Rectal smooth muscle tissue (tissue), 1 donor: ENCODE measurements around the gene ZNF425.

Source experiments
- H3K27ac ChIP-seq: one replicate; pipeline ENCODE4 v1.7.0; 2013; ENCODE audit warnings: low read depth, low read length, inconsistent platforms
- H3K27me3 ChIP-seq: one replicate; pipeline ENCODE4 v1.7.0; 2013; ENCODE audit warnings: low read length; ENCODE audit not compliant: control insufficient read depth, insufficient read depth
- H3K36me3 ChIP-seq: one replicate; pipeline ENCODE4 v1.7.0; 2013; ENCODE audit warnings: low read length; ENCODE audit not compliant: control insufficient read depth, insufficient read depth
- H3K4me1 ChIP-seq: one replicate; pipeline ENCODE4 v1.7.0; 2013; ENCODE audit warnings: low read length; ENCODE audit not compliant: control insufficient read depth, insufficient read depth
- H3K4me3 ChIP-seq: one replicate; pipeline ENCODE4 v1.7.0; 2013; ENCODE audit warnings: low read length
- H3K9ac ChIP-seq: one replicate; pipeline ENCODE4 v1.7.0; 2013; ENCODE audit warnings: low read length

Gene ZNF425

GRCh38 chr7:149125863-149126661 is at the start of gene ZNF425:
ZNF425 (minus strand) TSS chr7:149126324; CDS start chr7:149126213, 111 bp downstream.
- H3K36me3 ChIP-seq = peaks cover 3% of the 10 kb centered on the region
- peak within 1 kb of the TSS; percentile 100 for H3K4me3 ChIP-seq
- H3K9ac ChIP-seq = peak within 1 kb of the TSS; percentile 99
- peak within 1 kb of the TSS; percentile 96 for H3K27ac ChIP-seq
- no peaks in the 10 kb centered on the region for H3K27me3 ChIP-seq
- H3K4me1 ChIP-seq = peaks cover 5% of the 10 kb centered on the region

GRCh38 chr7:149175150-149175549 is 49.0 kb upstream of the ZNF425 start:
- no peak overlapping the region for H3K27ac ChIP-seq
- H3K36me3 ChIP-seq = peaks cover 27% of the 10 kb centered on the region
- no peak overlapping the region for H3K9ac ChIP-seq
- peaks cover 3% of the 10 kb centered on the region for H3K4me1 ChIP-seq
- H3K27me3 ChIP-seq = no peaks in the 10 kb centered on the region
- H3K4me3 ChIP-seq = no peak overlapping the region

- Histone ChIP-seq H3K4me3 (no peak overlapping the region), H3K4me1 (no peaks in the 10 kb centered on the region), H3K36me3 (peaks cover 19% of the 10 kb centered on the region), H3K27me3 (no peaks in the 10 kb centered on the region), H3K9ac (no peak overlapping the region), H3K27ac (no peak overlapping the region)
These were observed 46.4 kb upstream of the ZNF425 start for GRCh38 chr7:149172534-149172920.

- H3K36me3 ChIP-seq = peaks cover 19% of the 10 kb centered on the region
- H3K9ac ChIP-seq = no peak overlapping the region
- H3K27ac ChIP-seq = no peak overlapping the region
- no peak overlapping the region for H3K4me3 ChIP-seq
- no peaks in the 10 kb centered on the region for H3K27me3 ChIP-seq
- no peaks in the 10 kb centered on the region for H3K4me1 ChIP-seq
These were observed 45.9 kb upstream of the ZNF425 start for GRCh38 chr7:149171892-149172533.

- H3K4me1 ChIP-seq = no peaks in the 10 kb centered on the region
- no peak overlapping the region for H3K27ac ChIP-seq
- peaks cover 21% of the 10 kb centered on the region for H3K36me3 ChIP-seq
- H3K27me3 ChIP-seq = no peaks in the 10 kb centered on the region
- H3K9ac ChIP-seq = no peak overlapping the region
- H3K4me3 ChIP-seq = no peak overlapping the region
These were observed 40.7 kb upstream of the ZNF425 start for GRCh38 chr7:149166630-149167352.

- Histone ChIP-seq H3K4me1 (no peaks in the 10 kb centered on the region), H3K4me3 (no peak overlapping the region), H3K27ac (no peak overlapping the region), H3K36me3 (peaks cover 24% of the 10 kb centered on the region), H3K27me3 (no peaks in the 10 kb centered on the region), H3K9ac (no peak overlapping the region)
These were observed 40.0 kb upstream of the ZNF425 start for GRCh38 chr7:149166142-149166541.

- H3K36me3 ChIP-seq = peaks cover 5% of the 10 kb centered on the region
These were observed 35.2 kb upstream of the ZNF425 start for GRCh38 chr7:149161241-149161848.

GRCh38 chr7:149156898-149157297 is 30.8 kb upstream of the ZNF425 start:
- H3K9ac ChIP-seq = no peak overlapping the region
- H3K36me3 ChIP-seq = peaks cover 6% of the 10 kb centered on the region
- H3K27me3 ChIP-seq = no peaks in the 10 kb centered on the region
- no peak overlapping the region for H3K27ac ChIP-seq
- H3K4me3 ChIP-seq = no peak overlapping the region
- H3K4me1 ChIP-seq = no peaks in the 10 kb centered on the region

More at GRCh38 chr7:149161241-149161848, 35.2 kb upstream of the ZNF425 start:
- no peaks in the 10 kb centered on the region for H3K27me3 ChIP-seq
- H3K27ac ChIP-seq = no peak overlapping the region
- no peaks in the 10 kb centered on the region for H3K4me1 ChIP-seq
- no peak overlapping the region for H3K4me3 ChIP-seq
- H3K9ac ChIP-seq = no peak overlapping the region

GRCh38 chr7:149154056-149154455 is 27.9 kb upstream of the ZNF425 start:
- H3K27me3 ChIP-seq = no peaks in the 10 kb centered on the region
- no peak overlapping the region for H3K9ac ChIP-seq
- no peak overlapping the region for H3K4me3 ChIP-seq
- no peaks in the 10 kb centered on the region for H3K4me1 ChIP-seq
- peaks cover 2% of the 10 kb centered on the region for H3K36me3 ChIP-seq
- no peak overlapping the region for H3K27ac ChIP-seq

- peaks cover 2% of the 10 kb centered on the region for H3K36me3 ChIP-seq
- no peak overlapping the region for H3K27ac ChIP-seq
- H3K9ac ChIP-seq = no peak overlapping the region
- H3K4me3 ChIP-seq = no peak overlapping the region
- peaks cover 3% of the 10 kb centered on the region for H3K4me1 ChIP-seq
- no peaks in the 10 kb centered on the region for H3K27me3 ChIP-seq
These were observed 27.2 kb upstream of the ZNF425 start for GRCh38 chr7:149153346-149153745.

GRCh38 chr7:149150981-149151380 is 24.9 kb upstream of the ZNF425 start:
- Histone ChIP-seq H3K27me3 (no peaks in the 10 kb centered on the region), H3K9ac (no peak overlapping the region), H3K4me3 (no peak overlapping the region), H3K36me3 (peaks cover 2% of the 10 kb centered on the region), H3K27ac (no peak overlapping the region), H3K4me1 (peaks cover 4% of the 10 kb centered on the region)
